22Rv1 (cell line): ENCODE results near the gene CDO1.

Source experiments
- H3K27ac ChIP-seq: fragments of 450-650 bp; 2 replicates; pipeline ENCODE4 v1.5.1; 2017
- ZFX ChIP-seq: fragments of 450-650 bp; IDR thresholded peaks from 2 replicates; pipeline ENCODE4 v1.6.1; 2017; ENCODE audit warnings: antibody characterized with exemption, borderline replicate concordance
- TF ChIP-seq, protein P1 (sequence below): fragments of 450-650 bp; IDR thresholded peaks from 2 replicates; pipeline ENCODE4 v1.5.1; 2017; ENCODE audit warnings: mild to moderate bottlenecking

The CDO1 gene

DNA sequence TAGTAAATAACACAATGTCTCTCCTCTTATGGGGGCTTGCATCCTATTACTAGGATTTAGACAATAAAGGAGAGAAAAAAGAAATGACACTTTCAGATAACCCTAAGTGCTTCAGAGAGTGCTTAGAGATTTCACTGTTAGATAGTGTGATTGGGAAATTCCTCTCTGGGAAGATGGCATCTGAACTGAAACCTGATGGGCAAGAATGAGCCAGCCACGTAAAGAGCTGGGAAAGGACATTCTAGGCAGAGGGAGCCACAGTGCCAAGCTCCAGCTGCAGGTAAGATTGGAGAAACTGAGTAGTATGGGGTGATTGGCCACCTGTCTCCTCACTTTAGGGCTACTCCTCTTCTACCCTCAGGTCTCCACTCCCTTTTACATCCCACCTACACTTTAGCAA, 14.5 kb downstream of the CDO1 start:
- no peak for TF ChIP-seq ZFX
- TF ChIP-seq, protein P1, sequence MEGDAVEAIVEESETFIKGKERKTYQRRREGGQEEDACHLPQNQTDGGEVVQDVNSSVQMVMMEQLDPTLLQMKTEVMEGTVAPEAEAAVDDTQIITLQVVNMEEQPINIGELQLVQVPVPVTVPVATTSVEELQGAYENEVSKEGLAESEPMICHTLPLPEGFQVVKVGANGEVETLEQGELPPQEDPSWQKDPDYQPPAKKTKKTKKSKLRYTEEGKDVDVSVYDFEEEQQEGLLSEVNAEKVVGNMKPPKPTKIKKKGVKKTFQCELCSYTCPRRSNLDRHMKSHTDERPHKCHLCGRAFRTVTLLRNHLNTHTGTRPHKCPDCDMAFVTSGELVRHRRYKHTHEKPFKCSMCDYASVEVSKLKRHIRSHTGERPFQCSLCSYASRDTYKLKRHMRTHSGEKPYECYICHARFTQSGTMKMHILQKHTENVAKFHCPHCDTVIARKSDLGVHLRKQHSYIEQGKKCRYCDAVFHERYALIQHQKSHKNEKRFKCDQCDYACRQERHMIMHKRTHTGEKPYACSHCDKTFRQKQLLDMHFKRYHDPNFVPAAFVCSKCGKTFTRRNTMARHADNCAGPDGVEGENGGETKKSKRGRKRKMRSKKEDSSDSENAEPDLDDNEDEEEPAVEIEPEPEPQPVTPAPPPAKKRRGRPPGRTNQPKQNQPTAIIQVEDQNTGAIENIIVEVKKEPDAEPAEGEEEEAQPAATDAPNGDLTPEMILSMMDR = no peak
- H3K27ac ChIP-seq = no peak overlapping the region

DNA sequence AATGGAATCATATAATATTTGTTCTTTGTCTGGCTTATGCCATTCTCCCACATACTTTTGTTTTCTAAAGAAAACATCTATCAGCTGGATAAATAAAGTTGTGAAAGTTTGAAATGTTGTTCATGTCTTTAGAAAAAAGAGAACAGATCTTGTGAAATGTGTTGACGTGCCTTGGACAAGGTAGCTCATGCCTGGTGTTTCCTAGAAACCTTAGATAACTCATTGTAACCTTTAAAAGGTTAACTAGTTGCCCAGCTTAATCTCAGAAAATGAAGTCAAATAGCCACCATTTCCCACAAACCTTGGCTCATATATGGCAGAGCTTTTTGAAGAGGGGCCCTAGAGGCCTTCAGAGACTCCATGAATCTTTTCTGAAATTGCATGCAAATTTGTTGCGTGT, 15.3 kb downstream of the CDO1 start:
- TF ChIP-seq, protein P1 = no peak
- TF ChIP-seq ZFX = no peak
- no peak overlapping the region for H3K27ac ChIP-seq

DNA sequence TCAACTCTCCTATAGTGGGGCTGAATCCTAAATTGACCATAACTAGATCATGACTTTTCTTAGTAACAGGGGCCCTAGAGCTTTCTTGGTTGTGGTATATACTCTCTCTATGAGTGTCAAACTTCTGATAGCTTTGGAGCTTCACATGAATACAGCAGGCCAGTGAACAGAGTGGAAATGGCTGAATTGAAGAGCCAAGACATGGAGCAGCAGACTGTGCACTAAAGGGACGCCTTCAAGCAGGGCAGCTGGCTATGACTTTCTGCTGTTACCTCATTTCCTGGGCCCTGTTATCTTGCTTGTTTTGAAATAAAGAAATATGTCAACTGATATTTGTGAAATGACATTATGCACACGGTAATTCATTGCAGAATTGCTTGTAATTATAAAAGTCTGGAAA, 16.4 kb downstream of the CDO1 start:
- TF ChIP-seq, protein P1 = no peak
- TF ChIP-seq ZFX = no peak
- H3K27ac ChIP-seq = no peak overlapping the region

- H3K27ac ChIP-seq = no peak overlapping the region
- TF ChIP-seq ZFX = no peak
- TF ChIP-seq, protein P1 = no peak
Measured at GRCh38 chr5:115798252-115798651, 18.2 kb downstream of the CDO1 start.

GRCh38 chr5:115796656-115797055, 19.8 kb downstream of the CDO1 start:
- no peak overlapping the region for H3K27ac ChIP-seq
- TF ChIP-seq, protein P1 = no peak
- no peak for TF ChIP-seq ZFX

GRCh38 chr5:115795700-115796099, 20.8 kb downstream of the CDO1 start:
- TF ChIP-seq ZFX = no peak
- TF ChIP-seq, protein P1 = no peak
- no peak overlapping the region for H3K27ac ChIP-seq

GRCh38 chr5:115788440-115788839, 28.0 kb downstream of the CDO1 start:
- TF ChIP-seq, protein P1 = no peak
- no peak for TF ChIP-seq ZFX
- H3K27ac ChIP-seq = no peak overlapping the region
